HepG2 (cell line): ENCODE results near the gene PLS1. TPM values are rescaled to one million over a fixed set of nuclear protein-coding genes. Genes with fewer than 3 reads are reported as not detected.

ENCODE experiments used
- ASH2L ChIP-seq: fragments of 300-600, 200-600 bp; sonication (generic); IDR thresholded peaks from 2 replicates; pipeline ENCODE4 v1.7.0; 2017; ENCODE audit warnings: low read depth, mild to moderate bottlenecking, moderate library complexity, mixed read lengths, low read length; ENCODE audit not compliant: insufficient read length
- CBX1 ChIP-seq: IDR thresholded peaks from one replicate; pipeline ENCODE4 v1.6.1; 2016; ENCODE audit warnings: antibody characterized with exemption, low read depth
- DMAP1 ChIP-seq: IDR thresholded peaks from 2 replicates; pipeline ENCODE4 v1.6.1; 2016
- HOXA3 ChIP-seq: sonication (generic); formaldehyde crosslinking; IDR thresholded peaks from 2 replicates; pipeline ENCODE4 v1.5.0; 2020; ENCODE audit warnings: missing genetic modification reagents
- IKZF1 ChIP-seq: fragments of 450-650 bp; IDR thresholded peaks from 2 replicates; pipeline ENCODE4 v1.7.1; 2016
- ISL2 ChIP-seq: sonication (generic); formaldehyde crosslinking; IDR thresholded peaks from 2 replicates; pipeline ENCODE4 v1.5.0; 2020; ENCODE audit warnings: missing genetic modification reagents
- KLF16 ChIP-seq, 2 experiments: sonication (generic) in 1 of 2; formaldehyde crosslinking in 1 of 2; IDR thresholded peaks; 2 replicates each; pipeline versions ENCODE4 v1.6.1 to v1.8.0; 2016 to 2023; ENCODE audit warnings: missing genetic modification reagents in 2 of 2, missing compliant biosample characterization in 1 of 2
- NFRKB ChIP-seq: fragments of 450-650 bp; IDR thresholded peaks from 2 replicates; pipeline ENCODE4 v1.6.1; 2017
- PHF21A ChIP-seq: sonication (generic); formaldehyde crosslinking; IDR thresholded peaks from 2 replicates; pipeline ENCODE4 v1.5.0; 2020; ENCODE audit warnings: mild to moderate bottlenecking, missing genetic modification reagents
- SMAD3 ChIP-seq: sonication (generic); formaldehyde crosslinking; IDR thresholded peaks from 2 replicates; pipeline ENCODE4 v1.4.0; 2020; ENCODE audit warnings: missing genetic modification reagents
- SNAPC2 ChIP-seq: sonication (generic); formaldehyde crosslinking; IDR thresholded peaks from 2 replicates; pipeline ENCODE4 v1.8.1; 2022; ENCODE audit warnings: mild to moderate bottlenecking, missing genetic modification reagents
- ZFP36 ChIP-seq: fragments of 150-350 bp; IDR thresholded peaks from 2 replicates; pipeline ENCODE4 v1.6.1; 2018; ENCODE audit warnings: borderline replicate concordance, low read length, low read depth; ENCODE audit not compliant: partially characterized antibody
- ZFP82 ChIP-seq: sonication (generic); formaldehyde crosslinking; IDR thresholded peaks from 2 replicates; pipeline ENCODE4 v1.5.1; 2020; ENCODE audit warnings: mild to moderate bottlenecking, missing genetic modification reagents, borderline replicate concordance
- ZNF251 ChIP-seq: sonication (generic); formaldehyde crosslinking; IDR thresholded peaks from 2 replicates; pipeline ENCODE4 v1.9.0; 2021; ENCODE audit warnings: mild to moderate bottlenecking, missing genetic modification reagents
- ZNF33A ChIP-seq: sonication (generic); formaldehyde crosslinking; IDR thresholded peaks from 2 replicates; pipeline ENCODE4 v1.5.1; 2020; ENCODE audit warnings: missing genetic modification reagents, mild to moderate bottlenecking, moderate library complexity, borderline replicate concordance
- ZNF33B ChIP-seq: sonication (generic); formaldehyde crosslinking; IDR thresholded peaks from 2 replicates; pipeline ENCODE4 v1.5.1; 2020; ENCODE audit warnings: mild to moderate bottlenecking, missing genetic modification reagents
- ZNF441 ChIP-seq: sonication (generic); formaldehyde crosslinking; IDR thresholded peaks from 2 replicates; pipeline ENCODE4 v1.7.0; 2021; ENCODE audit warnings: missing genetic modification reagents, borderline replicate concordance
- ZNF660 ChIP-seq: sonication (generic); formaldehyde crosslinking; IDR thresholded peaks from 2 replicates; pipeline ENCODE4 v1.5.1; 2020; ENCODE audit warnings: mild to moderate bottlenecking, low read depth, missing genetic modification reagents, borderline replicate concordance
- ZNF816 ChIP-seq: sonication (generic); formaldehyde crosslinking; IDR thresholded peaks from 2 replicates; pipeline ENCODE4 v1.8.0; 2022; ENCODE audit warnings: missing genetic modification reagents, mild to moderate bottlenecking, borderline replicate concordance
- polyA plus RNA-seq, 8 experiments: library from polyadenylated mRNA; depleted of rRNA in 3 of 8; stranded (reverse) in 7 of 8; unstranded in 1 of 8; fragments of >200 nt; fragmentation: Illumina TruSeq in 4 of 8; extraction: Trizol in 4 of 8; gene quantifications; 2 replicates each; pipeline versions ENCODE4 v1.2.1 to v1.2.3, GENCODE V29; 2011 to 2016; ENCODE audit warnings: low read depth in 4 of 8, missing spikeins in 1 of 8, mixed read lengths in 1 of 8; ENCODE audit not compliant: insufficient read depth in 1 of 8
- total RNA-seq, 5 experiments: library from RNA; depleted of rRNA; stranded (reverse); fragments of >200 nt; fragmentation: Illumina TruSeq; extraction: Trizol; gene quantifications; 2 replicates each; pipeline ENCODE4 v1.2.3, GENCODE V29; 2016; ENCODE audit warnings: low read depth in 1 of 5
- TF ChIP-seq, protein P1 (sequence below): sonication (generic); formaldehyde crosslinking; IDR thresholded peaks from 2 replicates; pipeline ENCODE4 v1.5.1; 2020; ENCODE audit warnings: missing genetic modification reagents, mild to moderate bottlenecking, borderline replicate concordance
- TF ChIP-seq, protein P2 (sequence below): sonication (generic); formaldehyde crosslinking; IDR thresholded peaks from 2 replicates; pipeline ENCODE4 v1.5.1; 2020; ENCODE audit warnings: missing genetic modification reagents, mild to moderate bottlenecking, borderline replicate concordance
- TF ChIP-seq, protein P3 (sequence below): sonication (generic); formaldehyde crosslinking; IDR thresholded peaks from 2 replicates; pipeline ENCODE4 v1.8.1; 2023; ENCODE audit warnings: mild to moderate bottlenecking, moderate library complexity, missing genetic modification reagents
- TF ChIP-seq, protein P4 (sequence below): IDR thresholded peaks from 2 replicates; pipeline ENCODE4 v1.6.1; 2016; ENCODE audit warnings: mild to moderate bottlenecking

The PLS1 gene
- total and polyA plus RNA-seq, 2 of the 13 experiments (the other 11 are each of a cell fraction or from before 2014, with no cell fraction given), result 11.2 to 21.1 TPM

DNA sequence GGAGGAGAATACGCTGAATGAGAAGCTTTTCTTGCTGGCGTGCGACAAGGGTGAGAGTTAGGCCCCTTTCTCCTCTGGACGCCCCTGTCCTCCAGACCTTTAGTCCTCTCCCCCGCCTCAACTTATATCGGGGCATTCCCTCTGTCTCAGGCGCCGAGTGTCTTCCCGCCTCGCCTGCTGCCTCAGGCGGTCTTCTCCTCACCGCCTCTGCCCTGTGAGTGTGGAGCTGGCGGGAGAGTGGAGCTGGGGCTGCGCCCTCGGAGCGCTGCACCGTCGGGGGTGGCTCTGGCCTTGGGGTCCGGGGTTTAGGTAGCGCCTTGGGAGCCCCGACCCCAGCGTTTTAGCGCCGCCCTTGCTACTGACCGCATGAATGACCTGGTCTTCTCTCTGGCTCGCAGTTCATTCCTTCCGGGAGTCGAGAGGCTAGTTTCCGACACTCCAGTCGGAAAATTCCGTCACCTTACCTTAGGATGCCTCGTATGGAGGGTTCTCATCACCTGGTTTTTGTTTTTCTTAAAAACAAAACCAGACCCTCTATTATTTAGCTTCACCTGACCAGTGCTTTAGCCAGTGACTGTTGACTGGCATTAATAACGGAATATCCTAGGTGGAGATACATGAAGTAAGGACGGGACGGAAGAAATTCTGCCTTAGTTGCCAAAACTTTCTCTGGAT, 128.6 kb downstream of the PLS1 start (continued):
- TF ChIP-seq PHF21A (0 out of 2 replicates have a peak, but pooled peaks have one; percentile 49), NFRKB (no peak), ASH2L (peak; percentile 83), ISL2 (CRISPR knock-in tag) (0 out of 2 replicates have a peak, but pooled peaks have one; percentile 42), ZNF33B (CRISPR knock-in tag) (peak; percentile 43; the same call in 1 of the 2 replicates), ZFP82 (no peak), DMAP1 (CRISPR knock-in tag) (peak; percentile 69; the same call in 1 of the 2 replicates), ZNF816 (CRISPR knock-in tag) (peak; percentile 90; the same call in 1 of the 2 replicates), HOXA3 (CRISPR knock-in tag) (0 out of 2 replicates have a peak, but pooled peaks have one; percentile 39), CBX1 (no peak), ZNF251 (CRISPR knock-in tag) (no peak), SMAD3 (CRISPR knock-in tag) (no peak), ZNF660 (no peak), ZNF441 (peak; percentile 80), ZFP36 (no peak), SNAPC2 (CRISPR knock-in tag) (0 out of 2 replicates have a peak, but pooled peaks have one; percentile 30), IKZF1 (no peak), ZNF33A (CRISPR knock-in tag) (no peak), KLF16 (CRISPR knock-in tag; IDR thresholded peaks at IDR 0.05) (peak in 1 of 2 experiments; percentile 40; a peak in 1 of 4 replicates)
- TF ChIP-seq, protein P1, sequence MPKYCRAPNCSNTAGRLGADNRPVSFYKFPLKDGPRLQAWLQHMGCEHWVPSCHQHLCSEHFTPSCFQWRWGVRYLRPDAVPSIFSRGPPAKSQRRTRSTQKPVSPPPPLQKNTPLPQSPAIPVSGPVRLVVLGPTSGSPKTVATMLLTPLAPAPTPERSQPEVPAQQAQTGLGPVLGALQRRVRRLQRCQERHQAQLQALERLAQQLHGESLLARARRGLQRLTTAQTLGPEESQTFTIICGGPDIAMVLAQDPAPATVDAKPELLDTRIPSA, result 0 out of 2 replicates have a peak, but pooled peaks have one; percentile 43
- TF ChIP-seq, protein P2, sequence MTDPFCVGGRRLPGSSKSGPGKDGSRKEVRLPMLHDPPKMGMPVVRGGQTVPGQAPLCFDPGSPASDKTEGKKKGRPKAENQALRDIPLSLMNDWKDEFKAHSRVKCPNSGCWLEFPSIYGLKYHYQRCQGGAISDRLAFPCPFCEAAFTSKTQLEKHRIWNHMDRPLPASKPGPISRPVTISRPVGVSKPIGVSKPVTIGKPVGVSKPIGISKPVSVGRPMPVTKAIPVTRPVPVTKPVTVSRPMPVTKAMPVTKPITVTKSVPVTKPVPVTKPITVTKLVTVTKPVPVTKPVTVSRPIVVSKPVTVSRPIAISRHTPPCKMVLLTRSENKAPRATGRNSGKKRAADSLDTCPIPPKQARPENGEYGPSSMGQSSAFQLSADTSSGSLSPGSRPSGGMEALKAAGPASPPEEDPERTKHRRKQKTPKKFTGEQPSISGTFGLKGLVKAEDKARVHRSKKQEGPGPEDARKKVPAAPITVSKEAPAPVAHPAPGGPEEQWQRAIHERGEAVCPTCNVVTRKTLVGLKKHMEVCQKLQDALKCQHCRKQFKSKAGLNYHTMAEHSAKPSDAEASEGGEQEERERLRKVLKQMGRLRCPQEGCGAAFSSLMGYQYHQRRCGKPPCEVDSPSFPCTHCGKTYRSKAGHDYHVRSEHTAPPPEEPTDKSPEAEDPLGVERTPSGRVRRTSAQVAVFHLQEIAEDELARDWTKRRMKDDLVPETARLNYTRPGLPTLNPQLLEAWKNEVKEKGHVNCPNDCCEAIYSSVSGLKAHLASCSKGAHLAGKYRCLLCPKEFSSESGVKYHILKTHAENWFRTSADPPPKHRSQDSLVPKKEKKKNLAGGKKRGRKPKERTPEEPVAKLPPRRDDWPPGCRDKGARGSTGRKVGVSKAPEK (CRISPR knock-in tag), result peak; percentile 81
- TF ChIP-seq, protein P3, sequence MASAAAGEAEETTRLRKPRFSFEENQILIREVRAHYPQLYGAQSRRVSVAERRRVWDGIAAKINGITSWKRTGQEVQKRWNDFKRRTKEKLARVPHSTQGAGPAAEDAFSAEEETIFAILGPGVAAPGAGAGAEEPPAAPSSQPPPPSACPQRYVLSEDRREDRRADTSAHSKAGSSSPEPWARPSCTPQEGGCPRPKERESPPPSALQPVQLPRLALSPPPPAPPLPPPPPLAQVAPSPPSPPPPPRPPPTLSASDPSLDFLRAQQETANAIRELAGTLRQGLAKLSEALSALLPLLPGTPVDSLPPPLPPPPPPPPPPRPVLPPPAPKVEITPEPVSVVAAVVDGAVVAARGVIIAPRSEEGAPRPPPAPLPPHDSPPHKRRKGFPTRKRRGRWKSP (CRISPR knock-in tag), result peak; percentile 97
- TF ChIP-seq, protein P4, sequence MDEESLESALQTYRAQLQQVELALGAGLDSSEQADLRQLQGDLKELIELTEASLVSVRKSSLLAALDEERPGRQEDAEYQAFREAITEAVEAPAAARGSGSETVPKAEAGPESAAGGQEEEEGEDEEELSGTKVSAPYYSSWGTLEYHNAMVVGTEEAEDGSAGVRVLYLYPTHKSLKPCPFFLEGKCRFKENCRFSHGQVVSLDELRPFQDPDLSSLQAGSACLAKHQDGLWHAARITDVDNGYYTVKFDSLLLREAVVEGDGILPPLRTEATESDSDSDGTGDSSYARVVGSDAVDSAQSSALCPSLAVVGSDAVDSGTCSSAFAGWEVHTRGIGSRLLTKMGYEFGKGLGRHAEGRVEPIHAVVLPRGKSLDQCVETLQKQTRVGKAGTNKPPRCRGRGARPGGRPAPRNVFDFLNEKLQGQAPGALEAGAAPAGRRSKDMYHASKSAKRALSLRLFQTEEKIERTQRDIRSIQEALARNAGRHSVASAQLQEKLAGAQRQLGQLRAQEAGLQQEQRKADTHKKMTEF (CRISPR knock-in tag), result no peak; the same call in 1 of the 2 replicates
